ENCODE results near the gene FHIT.

FHIT gene

DNA sequence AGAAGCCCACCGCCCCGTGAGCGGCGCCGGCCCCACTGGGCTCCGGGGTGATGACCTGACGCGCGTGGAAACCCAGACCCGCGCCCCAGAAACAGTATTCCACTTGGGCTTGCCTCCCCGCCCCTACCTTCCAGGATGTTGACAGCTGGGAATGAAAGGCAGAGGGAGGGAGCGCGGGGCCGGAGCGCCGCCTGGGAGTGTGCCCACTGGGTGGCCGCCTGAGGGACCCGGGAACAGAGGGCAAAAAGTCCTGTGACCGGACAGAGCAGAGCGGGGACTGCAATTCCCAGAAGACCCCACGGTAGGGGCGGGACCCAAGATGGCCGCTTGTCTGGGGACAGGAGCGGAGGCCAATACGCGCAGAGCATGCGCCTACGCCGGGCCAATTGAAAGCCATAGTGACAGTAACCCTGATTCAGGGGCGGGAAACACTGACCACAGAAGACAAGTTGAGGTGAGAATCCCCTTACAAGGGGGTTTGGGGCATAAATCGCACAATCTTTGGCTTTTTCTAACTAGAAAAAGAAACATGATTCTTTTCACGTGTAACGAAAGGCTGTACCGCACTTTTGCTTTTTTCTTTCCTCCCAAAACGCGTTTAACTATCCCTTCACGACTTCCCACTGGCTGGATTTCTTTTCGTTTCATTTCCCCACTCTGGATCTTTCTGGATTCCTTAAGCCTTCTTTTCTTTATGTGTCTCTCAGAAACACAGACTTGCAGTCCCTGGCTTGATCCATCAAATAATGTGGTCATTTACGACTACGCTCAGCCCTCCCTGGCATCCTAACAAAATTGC is at the start of gene FHIT:
Gene FHIT (minus strand): TSS at position 279 of the 799 bp plus-strand sequence.
- DNase-seq = peak; percentile 85 to 91

DNA sequence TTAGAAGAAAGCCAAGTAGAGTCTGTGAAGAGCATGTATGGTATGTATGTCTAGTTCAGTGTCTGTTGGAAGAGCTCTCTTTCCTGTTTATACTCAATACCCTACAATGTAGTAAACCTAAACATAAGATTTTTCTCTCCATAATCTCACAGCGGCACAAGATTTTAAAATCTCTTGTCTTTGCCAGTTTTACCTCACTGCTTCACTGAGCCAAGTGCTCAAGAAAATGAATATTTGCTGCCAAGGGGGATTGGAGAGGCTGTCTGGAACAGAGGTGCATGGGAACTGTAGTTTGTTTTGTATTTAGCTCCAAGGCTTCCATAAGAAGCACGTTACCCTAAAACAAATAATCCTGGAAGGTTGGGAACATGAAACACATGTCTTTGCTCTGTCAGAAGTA is 49.5 kb upstream of the FHIT start:
- DNase-seq = no peak

DNA sequence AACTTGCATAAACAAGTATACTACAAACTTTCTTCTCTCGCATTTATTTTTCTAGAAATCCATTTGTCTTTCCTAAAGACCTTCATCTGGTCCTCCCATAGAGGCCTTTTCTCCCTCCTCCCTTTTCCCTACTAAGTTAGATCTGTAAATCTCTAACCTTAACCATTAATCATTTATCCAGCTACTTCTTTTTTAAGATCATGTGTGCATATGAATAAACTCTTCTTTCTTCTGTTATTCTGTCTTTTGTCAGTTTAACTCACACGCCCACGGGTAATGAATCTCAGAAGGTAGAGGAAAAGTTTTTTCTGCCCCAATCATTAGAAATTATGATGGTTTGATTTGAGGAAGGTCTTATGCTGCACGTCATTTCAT is 48.7 kb upstream of the FHIT start:
- DNase-seq = no peak

DNA sequence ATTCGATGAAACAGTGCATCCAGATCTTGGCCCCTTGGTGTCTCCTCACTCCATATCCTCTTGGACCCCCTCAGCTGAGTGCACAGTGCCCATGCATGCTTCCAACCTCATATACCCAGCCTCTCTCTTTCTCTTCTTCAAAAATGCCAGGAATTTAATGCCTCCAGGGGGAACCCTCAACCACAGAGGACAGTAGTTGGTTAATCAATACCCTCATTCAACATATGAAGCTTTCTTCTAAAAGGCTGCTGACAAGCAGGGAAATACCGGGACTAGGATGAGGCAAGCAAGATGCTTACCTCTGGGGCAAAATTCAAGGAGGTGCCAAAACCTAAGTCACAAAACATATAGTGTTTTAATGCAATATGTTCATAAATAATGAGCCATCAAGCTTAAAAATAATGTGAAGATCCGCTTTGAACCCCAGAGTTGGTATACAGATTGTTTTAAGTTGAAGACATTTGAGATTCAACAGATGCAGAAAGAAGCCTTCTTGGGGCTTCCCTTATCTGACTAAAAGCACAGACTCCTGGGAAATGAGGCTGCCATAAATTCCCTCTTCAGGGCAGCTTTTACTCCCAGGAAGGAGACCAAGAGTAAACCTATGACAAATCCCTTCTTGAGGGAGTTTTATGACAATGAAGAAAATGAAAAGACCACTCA is 48.2 kb upstream of the FHIT start:
- no peak for DNase-seq

DNA sequence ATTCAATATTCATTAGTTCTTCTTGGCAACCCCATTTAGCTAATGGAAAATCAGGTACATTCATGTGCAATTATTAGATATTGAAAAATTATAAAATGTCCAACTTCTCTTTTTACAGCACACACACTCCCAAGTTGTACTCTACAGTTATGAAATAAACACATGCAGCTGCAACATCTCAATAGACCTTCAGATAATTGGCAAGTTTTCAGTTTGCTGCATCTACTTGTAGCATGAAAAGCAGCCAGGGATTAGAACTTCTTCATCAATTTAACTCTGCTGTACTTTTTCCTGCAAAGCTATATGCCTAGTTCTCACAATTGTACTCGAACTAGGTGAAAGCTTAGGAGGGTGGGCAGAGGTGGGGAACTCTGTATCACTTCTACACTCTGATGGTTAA is 46.6 kb upstream of the FHIT start:
- DNase-seq = no peak

DNA sequence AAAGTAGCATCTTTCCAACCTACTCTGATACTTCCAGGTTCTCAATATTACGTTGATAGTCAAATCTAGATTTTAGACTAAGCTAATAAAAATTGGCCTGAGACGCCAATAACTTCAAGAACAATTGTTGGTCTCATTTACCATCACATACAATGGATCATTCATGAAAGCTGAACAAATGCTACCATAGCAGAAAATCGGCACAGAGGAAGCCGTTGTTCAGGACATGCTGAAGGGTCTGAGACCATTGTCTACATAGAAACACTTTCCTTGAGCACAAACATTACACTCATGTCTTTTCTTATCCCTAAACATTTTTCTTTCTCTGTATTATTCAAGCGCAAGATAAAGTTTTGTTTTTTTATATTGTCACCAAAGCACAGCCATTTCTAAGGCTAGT is 37.2 kb upstream of the FHIT start:
- no peak for DNase-seq

DNA sequence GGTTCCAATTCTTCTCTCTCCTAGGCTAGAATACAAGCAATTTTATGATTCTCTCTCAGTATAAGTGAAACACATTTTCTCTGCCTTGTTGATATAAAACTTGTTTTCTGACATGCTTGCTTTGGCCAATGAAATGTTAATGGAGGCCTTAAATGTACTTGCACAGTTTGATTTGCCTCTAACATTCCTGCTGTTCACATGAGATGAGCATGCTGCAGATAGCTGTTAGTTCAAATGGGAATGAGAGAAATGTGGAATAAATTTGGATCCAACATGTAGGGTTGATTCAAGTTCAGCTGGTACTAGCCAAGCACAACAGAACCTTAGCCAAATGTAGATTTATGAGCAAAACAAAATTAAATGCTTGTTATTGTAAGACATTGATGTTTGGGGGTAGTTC is 32.6 kb upstream of the FHIT start:
- DNase-seq = no peak

DNA sequence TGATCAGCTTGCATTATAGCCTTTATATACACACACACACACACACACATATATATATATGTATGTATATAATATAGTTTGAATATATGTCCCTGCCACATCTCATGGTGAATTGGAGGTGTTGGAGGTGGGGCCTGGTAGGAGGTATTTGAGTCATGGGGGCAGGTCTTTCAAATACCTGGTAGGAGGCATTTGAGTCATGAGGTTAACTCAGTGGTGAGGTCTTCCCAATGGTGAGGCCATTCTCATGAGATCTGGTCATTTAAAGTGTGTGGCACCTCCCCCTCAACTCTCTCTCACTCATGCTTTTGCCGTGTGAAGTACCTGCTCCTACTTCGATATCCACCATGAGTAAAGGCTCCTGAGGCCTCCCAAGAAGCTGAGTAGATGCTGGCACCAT is 27.5 kb upstream of the FHIT start:
- no peak for DNase-seq

DNA sequence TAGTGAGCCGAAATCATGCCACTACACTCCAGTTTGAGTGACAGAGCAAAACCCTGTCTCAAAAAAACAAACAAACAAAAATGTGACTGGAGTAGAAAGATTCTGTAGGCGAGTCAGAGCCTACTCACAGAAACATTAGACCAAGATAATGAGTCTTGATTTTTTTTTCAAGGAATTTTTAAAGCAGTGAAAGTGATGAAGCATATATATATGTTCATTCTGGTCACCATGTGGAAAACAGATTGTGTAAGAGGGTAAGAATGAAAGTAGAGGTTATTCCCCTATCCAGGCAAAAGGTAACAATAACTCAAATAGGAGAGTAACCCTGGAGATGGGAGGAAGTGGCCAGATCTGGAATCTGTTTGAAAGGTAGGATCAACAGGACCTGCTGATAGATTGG is 26.2 kb upstream of the FHIT start:
- no peak for DNase-seq

DNA sequence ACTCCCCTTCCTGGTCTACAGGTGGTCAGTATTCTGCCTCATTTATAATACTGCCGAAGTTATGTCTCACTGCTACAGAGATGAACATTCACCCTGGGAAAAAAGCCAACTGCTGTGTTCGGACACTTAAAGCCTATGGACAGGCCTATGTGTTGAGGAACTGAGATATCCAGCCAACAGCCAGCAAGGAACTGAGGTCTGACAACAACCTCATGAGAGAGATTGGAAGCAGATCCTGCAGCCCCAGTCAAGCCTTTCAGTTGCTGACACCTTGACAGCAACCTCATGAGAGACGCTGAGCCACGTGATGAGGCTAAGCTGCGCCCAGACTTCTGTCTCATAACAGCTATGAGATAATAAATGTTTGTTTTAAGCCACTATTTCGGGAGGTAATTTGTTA is 18.2 kb upstream of the FHIT start:
- no peak for DNase-seq

DNA sequence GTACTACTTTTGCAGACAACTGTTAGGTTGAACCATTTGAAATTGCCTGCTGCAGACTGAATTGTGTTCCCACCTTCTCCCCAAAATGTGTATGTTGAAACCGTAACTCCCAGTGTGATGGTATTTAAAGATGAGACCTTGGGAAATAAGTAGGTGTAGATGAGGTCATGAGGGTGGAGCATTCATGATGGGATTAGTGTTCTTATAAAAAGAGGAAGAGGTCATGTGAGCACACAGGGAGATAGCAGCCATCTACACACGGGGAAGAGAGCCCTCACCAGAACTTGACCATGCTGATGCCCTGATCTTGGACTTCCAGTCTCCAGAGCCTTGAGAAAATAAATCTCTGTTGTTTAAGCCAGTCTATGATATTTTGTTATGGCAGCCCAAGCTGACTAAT is 17.4 kb upstream of the FHIT start:
- no peak for DNase-seq

DNA sequence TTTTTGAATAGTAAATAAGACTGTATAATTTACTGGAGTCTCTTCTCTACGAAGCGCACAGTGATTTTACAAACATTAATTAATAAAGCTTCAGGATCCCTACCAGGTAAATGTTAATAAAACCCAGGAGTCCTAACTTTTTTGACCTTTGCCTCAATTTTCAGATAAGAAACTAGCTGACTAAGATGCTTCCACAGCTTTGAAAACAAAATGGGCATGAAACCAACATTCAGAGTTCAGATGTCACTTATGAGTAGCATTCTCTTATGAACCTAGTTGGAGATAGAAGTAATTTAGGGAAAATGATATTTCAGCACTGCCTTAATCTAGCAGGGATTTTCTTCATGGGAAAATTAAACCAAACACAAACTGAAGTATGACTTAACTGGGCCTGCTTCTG is 13.0 kb upstream of the FHIT start:
- no peak for DNase-seq

DNA sequence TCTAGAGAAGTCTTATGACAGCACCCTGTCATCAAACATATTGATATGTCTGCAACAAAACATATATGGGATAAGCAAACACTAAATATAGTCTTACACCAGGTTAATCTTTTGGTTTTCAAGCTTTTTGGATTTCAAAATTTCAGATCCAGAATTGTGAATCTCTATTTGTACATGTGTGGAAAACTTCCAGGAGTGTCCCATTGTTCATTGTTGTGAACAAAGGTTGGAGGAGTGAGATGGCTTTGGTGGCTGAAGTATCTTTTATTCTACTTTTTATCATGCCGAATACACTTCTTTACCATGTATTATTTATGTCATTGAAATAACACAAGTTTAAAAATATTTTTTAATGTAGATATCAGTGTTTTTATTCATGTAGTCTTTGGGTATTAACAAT is 5.9 kb upstream of the FHIT start:
- DNase-seq = no peak

DNA sequence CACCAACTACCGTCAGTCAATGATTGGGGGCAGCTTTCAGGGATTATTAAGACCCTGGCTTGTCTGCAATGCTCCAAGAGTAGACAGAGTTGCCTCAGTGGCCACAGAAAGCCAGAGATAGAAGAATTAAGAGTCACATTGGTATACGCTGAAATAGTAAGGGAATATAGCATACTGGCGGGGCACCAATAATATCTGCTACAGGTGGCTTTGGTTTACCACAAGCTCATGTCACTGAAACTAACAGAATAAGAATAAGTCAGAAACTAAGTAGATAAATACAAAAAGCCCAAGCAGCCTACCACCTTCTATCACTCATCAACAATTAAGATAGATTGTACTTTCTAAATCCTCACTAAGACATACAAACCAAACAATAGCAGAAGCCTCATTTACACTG is 2.5 kb upstream of the FHIT start:
- DNase-seq = no peak

DNA sequence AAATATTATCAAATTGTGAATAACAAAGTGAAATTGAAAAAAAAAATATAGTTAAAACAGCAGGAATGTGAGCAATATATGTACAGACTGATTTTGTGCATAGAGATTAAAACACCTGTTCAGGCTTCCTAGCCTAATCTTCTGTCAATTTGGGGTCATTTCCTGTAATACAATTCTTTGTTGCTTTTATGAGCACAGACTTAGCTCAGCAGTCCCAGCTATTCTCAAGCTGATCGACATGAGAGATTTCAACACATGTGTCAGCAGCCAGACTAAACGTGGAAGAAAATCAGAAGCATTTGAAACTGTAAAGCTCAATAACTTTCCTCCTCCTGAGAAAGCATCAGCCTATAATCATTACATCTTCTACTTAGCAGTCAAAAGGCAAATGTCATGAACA is 1.6 kb upstream of the FHIT start:
- no peak for DNase-seq

DNA sequence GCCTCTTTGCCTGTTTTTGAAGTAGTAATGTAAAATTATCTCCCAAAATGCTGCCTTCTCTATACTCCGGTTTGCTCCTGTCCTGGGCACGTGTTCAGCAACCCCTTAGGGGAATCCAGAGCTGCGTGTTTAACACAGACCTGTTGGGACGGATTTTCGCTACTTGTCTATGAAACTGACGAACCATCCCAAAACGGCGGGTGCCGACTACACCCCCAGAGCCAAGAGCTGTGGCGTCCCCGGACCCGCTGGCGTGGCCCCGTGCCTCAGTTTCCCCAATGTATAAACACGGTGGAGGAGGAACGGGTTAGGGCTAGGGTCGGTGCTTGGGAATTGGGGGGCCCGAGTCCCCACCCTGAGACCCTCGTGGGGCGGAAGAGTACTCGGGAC is 473 bp downstream of the FHIT start:
- DNase-seq = peak; percentile 6 to 11

DNA sequence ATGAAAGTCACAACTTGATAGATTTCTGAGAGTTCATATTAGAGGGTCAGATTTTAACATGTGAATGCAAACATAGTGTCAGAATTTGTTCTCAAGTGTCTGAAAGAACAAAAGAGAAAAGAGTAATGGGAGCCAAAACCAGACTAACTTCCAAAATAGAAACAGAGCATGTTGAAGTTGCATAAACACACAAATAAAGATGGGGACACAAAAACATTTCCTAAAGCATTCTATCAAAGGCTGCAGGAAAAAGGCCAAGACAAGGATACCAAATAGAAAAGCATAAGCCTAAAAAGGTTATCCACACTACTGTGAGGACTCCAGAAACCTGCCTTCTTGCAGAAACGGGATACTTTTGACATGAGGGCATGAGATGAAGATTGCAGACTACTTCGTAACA is 2.8 kb downstream of the FHIT start:
- DNase-seq = no peak

DNA sequence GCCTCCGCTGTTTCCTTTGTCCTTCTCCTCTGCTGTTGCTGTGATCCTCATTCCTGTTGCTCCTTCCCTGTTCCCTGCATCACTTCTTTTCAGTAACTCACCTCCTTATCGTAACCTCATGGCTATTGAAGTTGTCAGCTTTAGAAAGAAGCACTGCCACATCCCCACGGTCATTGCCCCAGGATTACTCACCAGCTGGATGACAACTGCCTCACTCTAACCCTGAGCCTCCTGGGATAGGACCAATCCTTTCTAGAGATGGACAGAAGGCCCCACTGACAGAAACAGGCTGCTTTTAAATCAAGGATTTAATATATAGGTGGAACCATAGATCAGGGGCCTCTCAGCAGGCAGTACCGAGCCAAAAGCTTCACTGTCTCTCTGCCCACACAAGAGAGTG is 4.1 kb downstream of the FHIT start:
- DNase-seq = no peak

DNA sequence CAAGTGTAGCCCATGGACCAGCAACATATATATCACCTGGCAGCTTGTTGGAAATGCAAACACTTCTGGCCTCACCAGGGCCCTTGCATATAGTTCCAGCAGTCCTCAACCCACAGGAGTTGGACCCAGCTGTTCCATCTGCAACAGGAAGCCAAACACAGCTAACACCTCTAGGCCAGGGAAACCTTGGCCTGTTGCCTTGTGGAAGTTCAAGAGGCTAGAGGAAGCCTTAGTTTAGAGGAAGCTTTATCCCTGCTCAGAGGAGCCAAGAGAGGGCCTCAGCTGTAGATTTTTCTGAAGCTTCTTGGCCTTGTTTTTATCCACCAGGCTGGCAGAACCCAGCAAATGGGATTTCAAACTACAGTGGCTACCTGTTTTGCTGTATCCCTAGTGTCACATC is 11.4 kb downstream of the FHIT start:
- DNase-seq = no peak

DNA sequence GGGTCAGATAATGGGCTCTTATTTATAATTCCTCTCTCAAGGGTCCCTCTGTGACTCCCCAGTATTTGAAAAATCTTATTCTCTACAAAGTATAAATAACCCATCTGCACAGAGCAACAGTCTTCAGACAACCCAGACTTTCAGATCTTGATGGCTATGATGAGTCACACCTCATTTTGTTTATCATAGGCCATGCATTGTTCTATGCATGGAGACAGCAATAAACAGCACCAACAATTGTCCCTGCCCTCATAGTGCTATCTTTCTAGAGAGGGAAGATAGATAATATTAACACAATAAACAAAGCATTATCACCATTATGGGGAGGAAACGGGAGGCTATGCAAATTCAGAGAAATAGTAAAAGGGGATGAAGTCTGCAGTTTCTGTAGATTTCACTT is 13.4 kb downstream of the FHIT start:
- no peak for DNase-seq

DNA sequence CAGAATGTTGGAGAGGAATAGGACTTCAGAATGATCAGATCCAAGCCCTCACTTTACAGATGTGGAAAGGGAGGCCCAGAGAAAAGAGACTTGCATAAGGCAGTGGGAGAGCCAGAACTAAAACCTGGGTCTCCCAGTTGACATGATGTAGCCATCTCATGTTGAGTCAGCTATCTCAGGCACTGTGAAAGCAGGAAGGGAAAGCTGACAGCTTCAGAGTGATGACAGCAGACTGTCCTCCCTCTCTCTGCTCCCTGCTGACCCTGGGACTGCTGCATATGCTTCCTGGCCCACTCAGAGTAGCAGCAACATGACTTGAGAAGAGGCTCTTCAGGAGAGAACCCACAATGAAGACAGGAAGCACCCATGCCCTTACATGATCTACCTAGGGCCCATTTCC is 14.7 kb downstream of the FHIT start:
- no peak for DNase-seq

DNA sequence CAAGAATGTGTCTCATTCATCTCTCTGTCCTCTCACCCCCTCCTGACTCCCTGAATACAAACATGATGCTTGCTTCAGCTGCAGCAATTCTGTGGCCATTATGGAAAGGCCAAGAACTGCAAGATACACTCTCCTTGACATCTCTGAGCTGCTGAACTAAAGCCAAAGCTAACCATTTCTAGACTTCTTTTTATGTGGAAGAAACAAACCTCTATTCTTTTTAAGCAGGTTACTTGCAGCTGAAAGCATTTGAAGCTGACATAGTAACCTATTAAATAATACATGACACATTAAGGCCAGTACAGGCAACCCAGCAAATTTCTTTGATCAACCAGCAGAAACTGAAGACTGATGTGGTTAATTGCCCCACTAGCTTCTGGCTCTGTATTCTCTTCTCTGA is 17.5 kb downstream of the FHIT start:
- DNase-seq = no peak

DNA sequence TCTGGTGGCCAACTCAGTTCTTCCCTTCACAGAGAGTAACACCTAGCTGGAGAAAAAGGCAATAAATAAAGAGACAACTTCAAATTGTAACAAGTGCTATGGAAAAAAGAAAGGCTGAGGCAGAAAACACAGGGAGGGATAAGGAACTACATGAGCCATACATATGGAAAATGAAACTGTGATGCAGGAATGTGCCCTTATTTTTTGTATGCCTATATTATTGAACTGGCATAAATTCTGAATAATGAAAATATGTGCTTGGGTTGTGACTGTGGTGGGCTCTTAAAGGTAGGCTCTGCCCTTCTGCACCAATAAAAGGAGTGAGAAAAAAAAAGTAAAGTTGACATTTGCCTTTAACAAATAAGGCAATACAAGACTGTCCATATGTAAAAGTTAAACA is 19.6 kb downstream of the FHIT start:
- no peak for DNase-seq

DNA sequence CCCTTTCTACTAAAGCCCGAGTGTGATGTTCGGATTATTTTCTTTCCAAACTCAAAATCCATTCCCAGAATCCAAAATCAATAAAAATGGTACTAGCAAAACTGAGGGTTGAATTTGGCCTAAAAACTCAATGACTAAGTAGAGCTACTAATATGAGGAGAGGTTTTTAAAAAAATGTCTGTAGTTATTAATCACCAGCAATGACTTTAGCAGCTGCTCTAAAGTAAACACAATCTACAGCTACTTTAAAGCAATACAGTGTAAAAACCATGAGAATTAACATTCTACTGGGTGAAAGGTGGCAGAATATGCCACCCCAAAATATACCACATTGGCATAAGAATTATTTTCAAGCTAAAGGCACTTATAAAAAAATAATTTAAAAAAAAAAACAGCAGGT is 23.5 kb downstream of the FHIT start:
- DNase-seq = no peak

DNA sequence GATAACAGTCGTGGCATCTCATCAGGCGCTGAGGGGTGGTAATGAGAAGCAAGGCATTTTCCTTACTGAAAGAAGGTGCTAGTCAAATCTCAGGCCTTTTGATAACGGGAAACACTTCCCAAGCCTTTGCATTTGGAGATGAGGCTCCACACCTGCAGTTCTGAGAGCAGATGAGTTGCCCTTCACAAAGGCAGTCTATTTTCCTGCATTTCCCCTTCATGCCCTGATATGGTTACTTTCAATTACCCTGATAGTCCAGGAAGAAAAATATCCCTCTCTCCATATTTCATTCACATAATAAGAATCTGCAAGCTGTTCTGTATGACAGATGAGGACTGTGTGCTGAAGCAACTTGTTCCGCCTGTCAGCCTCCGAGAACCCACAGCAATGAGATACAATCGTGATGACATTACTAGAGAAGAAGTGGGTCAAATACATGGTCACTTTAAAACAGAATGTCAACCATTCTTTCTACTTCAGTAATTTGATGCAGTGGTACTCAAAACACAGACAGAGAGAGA is 25.0 kb downstream of the FHIT start:
- no peak for DNase-seq
